AG04450 (cell line): Measurements from ENCODE around the gene FLNC. TPM values are rescaled to one million over a fixed set of nuclear protein-coding genes. Genes with fewer than 3 reads are reported as not detected.
A peak's percentile ranks its signal among the peaks of the same experiment; 100 is the strongest.

Experiments used
- CTCF ChIA-PET: fragments of 300-600, 350-600 bp; formaldehyde crosslinking; extraction: SDS; loops from one replicate; lab custom pipeline; 2022; ENCODE audit warnings: antibody characterized with exemption, inconsistent platforms; lab: Charles Lee
- POLR2A ChIA-PET: fragments of 350-600 bp; formaldehyde crosslinking; extraction: SDS; loops from one replicate; lab custom pipeline; 2021; ENCODE audit warnings: antibody characterized with exemption, inconsistent platforms; lab: Yijun Ruan, JAX
- DNase-seq: peaks from one replicate; pipeline ENCODE4 v3.0.0-alpha.2; 2011; ENCODE audit warnings: low read depth, low spot score
- H3K27ac ChIP-seq: one replicate; pipeline ENCODE4 v1.5.1; 2012; ENCODE audit warnings: low read depth, low read length, control low read depth
- H3K27me3 ChIP-seq: one replicate; pipeline ENCODE4 v1.6.0; 2012; ENCODE audit warnings: low read length; ENCODE audit not compliant: control insufficient read depth, insufficient read depth
- H3K4me3 ChIP-seq: 2 replicates; pipeline ENCODE4 v1.5.1; 2011; ENCODE audit warnings: mild to moderate bottlenecking, low read depth, low read length, control low read depth
- H3K9me3 ChIP-seq: 2 replicates; pipeline ENCODE4 v1.5.1; 2012; ENCODE audit warnings: low read length; ENCODE audit not compliant: control insufficient read depth, insufficient read depth
- CTCF ChIP-seq: IDR thresholded peaks from 2 replicates; pipeline ENCODE4 v1.5.1; 2011; ENCODE audit warnings: low read depth, low read length, control low read depth, inconsistent platforms
- polyA plus RNA-seq: library from polyadenylated mRNA; depleted of rRNA; stranded (reverse); fragments of >200 nt; gene quantifications from 2 replicates; pipeline ENCODE4 v1.2.3, GENCODE V29; 2011

Gene FLNC
- polyA plus RNA-seq, 1 experiment, result 25.8 TPM

- CTCF ChIA-PET, result interaction anchor here (0.6 to 3.3 kb wide), 7 partner anchors 12 to 229 kb away, joined by 3 to 28 read pairs (median 5); no protein-coding TSS in a partner anchor
- Histone ChIP-seq H3K27me3 (no peaks in the 10 kb centered on the region), H3K27ac (peak overlapping the region; percentile 39), H3K9me3 (no peaks in the 10 kb centered on the region), H3K4me3 (peak overlapping the region; percentile 55)
- TF ChIP-seq CTCF, result no peak
- POLR2A ChIA-PET, result interaction anchor here (0.6 to 1.6 kb wide), 6 partner anchors 19 to 274 kb away, joined by 3 to 8 read pairs (median 3); no protein-coding TSS in a partner anchor
- no peak for DNase-seq
These were observed 31.9 kb downstream of the FLNC start for GRCh38 chr7:128861957-128862570.

- TF ChIP-seq CTCF, result no peak
- Histone ChIP-seq H3K27me3 (no peaks in the 10 kb centered on the region), H3K27ac (peak within 1 kb of the TSS; percentile 73), H3K4me3 (peak within 1 kb of the TSS; percentile 98), H3K9me3 (no peaks in the 10 kb centered on the region)
- ChIA-PET POLR2A (interaction anchor here (0.6 to 1.6 kb wide), 7 partner anchors 18 to 273 kb away, joined by 3 to 8 read pairs (median 3); no protein-coding TSS in a partner anchor), CTCF (interaction anchor here (0.6 to 3.3 kb wide), 9 partner anchors 11 to 461 kb away, joined by 3 to 28 read pairs (median 5); no protein-coding TSS in a partner anchor)
- peak; percentile 92 for DNase-seq
These were observed 32.6 kb downstream of the FLNC start, which contains the start of gene ATP6V1F for GRCh38 chr7:128862571-128863432. Gene ATP6V1F (plus strand): TSS chr7:128862856. CDS start chr7:128862905, 49 bp downstream.

GRCh38 chr7:128863433-128863989 lies 33.3 kb downstream of the FLNC start:
- POLR2A ChIA-PET, result interaction anchor here (1.0 kb wide), 1 partner anchor 81 kb away, joined by 3 read pairs; no protein-coding TSS in a partner anchor
- DNase-seq, result peak; percentile 48
- Histone ChIP-seq H3K9me3 (no peaks in the 10 kb centered on the region), H3K27me3 (no peaks in the 10 kb centered on the region), H3K27ac (peak overlapping the region; percentile 73), H3K4me3 (peak overlapping the region; percentile 98)
- CTCF ChIA-PET, result interaction anchor here (0.6 to 3.3 kb wide), 9 partner anchors 16 to 397 kb away, joined by 3 to 28 read pairs (median 3); no protein-coding TSS in a partner anchor
- peak; percentile 68 for TF ChIP-seq CTCF

- H3K4me3 ChIP-seq, result no peak overlapping the region
- peaks cover 3% of the 10 kb centered on the region for H3K27me3 ChIP-seq
- no peak overlapping the region for H3K27ac ChIP-seq
- POLR2A ChIA-PET, result no interaction called here
- no peaks in the 10 kb centered on the region for H3K9me3 ChIP-seq
- TF ChIP-seq CTCF, result no peak
- CTCF ChIA-PET, result no interaction called here
- no peak for DNase-seq
These were observed 35.1 kb downstream of the FLNC start for GRCh38 chr7:128865303-128865702.
